ENCODE data around the gene MYL7. TPM values are rescaled to one million over a fixed set of nuclear protein-coding genes. Genes with fewer than 3 reads are reported as not detected.
"Not testable (repeated sequence)": the region's sequence is repeated elsewhere in the genome, so short reads cannot be mapped to it uniquely, and the experiment has no call there.

Gene MYL7
- total and polyA plus RNA-seq, 4 donors: 0.66 to 4.5 (median 2.2) TPM; not detected in 1

GRCh38 chr7:44184206-44184872 is 43.2 kb upstream of the MYL7 start:
- WGBS (ENCODE audit: insufficient coverage): 72% methylated on average over 9 of the region's 16 CpGs
- H3K36me3 ChIP-seq (ENCODE audit: control insufficient read depth, insufficient read depth, low read length): peaks cover 4% of the 10 kb centered on the region
- H3K27me3 ChIP-seq (ENCODE audit: control insufficient read depth, insufficient read depth, low read length): no peaks in the 10 kb centered on the region
- H3K4me3 ChIP-seq (ENCODE audit: low read depth, low read length): no peak overlapping the region
- peak in 1 of 6 donors; percentile 27 for DNase-seq (ENCODE audit: low read depth in 4 of 6, low spot score in 6 of 6)
- peaks cover 4% of the 10 kb centered on the region for H3K9me3 ChIP-seq (ENCODE audit: control insufficient read depth, insufficient read depth, low read length)
- H3K27ac ChIP-seq (ENCODE audit: low read depth, low read length): no peak overlapping the region
- H3K4me1 ChIP-seq (ENCODE audit: control insufficient read depth, insufficient read depth, low read length): peaks cover 21% of the 10 kb centered on the region

GRCh38 chr7:44183386-44183785 is 42.3 kb upstream of the MYL7 start:
- H3K4me1 ChIP-seq (ENCODE audit: control insufficient read depth, insufficient read depth, low read length): peaks cover 12% of the 10 kb centered on the region
- no peak overlapping the region for H3K4me3 ChIP-seq (ENCODE audit: low read depth, low read length)
- 21% methylated on average over 2 of the region's 2 CpGs for WGBS (ENCODE audit: insufficient coverage)
- H3K27ac ChIP-seq (ENCODE audit: low read depth, low read length): no peak overlapping the region
- no peaks in the 10 kb centered on the region for H3K27me3 ChIP-seq (ENCODE audit: control insufficient read depth, insufficient read depth, low read length)
- H3K36me3 ChIP-seq (ENCODE audit: control insufficient read depth, insufficient read depth, low read length): peaks cover 4% of the 10 kb centered on the region
- peaks cover 4% of the 10 kb centered on the region for H3K9me3 ChIP-seq (ENCODE audit: control insufficient read depth, insufficient read depth, low read length)
- no peak for DNase-seq (ENCODE audit: low read depth in 4 of 6, low spot score in 6 of 6)

- Histone ChIP-seq H3K4me1 (ENCODE audit: control insufficient read depth, insufficient read depth, low read length) (peaks cover 8% of the 10 kb centered on the region), H3K4me3 (ENCODE audit: low read depth, low read length) (no peak overlapping the region), H3K36me3 (ENCODE audit: control insufficient read depth, insufficient read depth, low read length) (peaks cover 4% of the 10 kb centered on the region), H3K27me3 (ENCODE audit: control insufficient read depth, insufficient read depth, low read length) (no peaks in the 10 kb centered on the region), H3K9me3 (ENCODE audit: control insufficient read depth, insufficient read depth, low read length) (peaks cover 4% of the 10 kb centered on the region), H3K27ac (ENCODE audit: low read depth, low read length) (no peak overlapping the region)
- WGBS (ENCODE audit: insufficient coverage): 86% methylated on average over 5 of the region's 5 CpGs
- DNase-seq (ENCODE audit: low read depth in 4 of 6, low spot score in 6 of 6): no peak
Measured at GRCh38 chr7:44182827-44183226, 41.7 kb upstream of the MYL7 start.

GRCh38 chr7:44180631-44181030 is 39.5 kb upstream of the MYL7 start:
- WGBS (ENCODE audit: insufficient coverage): 100% methylated on average over 1 of the region's 3 CpGs
- Histone ChIP-seq H3K4me1 (ENCODE audit: control insufficient read depth, insufficient read depth, low read length) (peaks cover 12% of the 10 kb centered on the region), H3K27ac (ENCODE audit: low read depth, low read length) (no peak overlapping the region), H3K4me3 (ENCODE audit: low read depth, low read length) (no peak overlapping the region), H3K27me3 (ENCODE audit: control insufficient read depth, insufficient read depth, low read length) (no peaks in the 10 kb centered on the region), H3K9me3 (ENCODE audit: control insufficient read depth, insufficient read depth, low read length) (peaks cover 4% of the 10 kb centered on the region), H3K36me3 (ENCODE audit: control insufficient read depth, insufficient read depth, low read length) (peaks cover 2% of the 10 kb centered on the region)
- DNase-seq (ENCODE audit: low read depth in 4 of 6, low spot score in 6 of 6): no peak

GRCh38 chr7:44177570-44178131 is 36.5 kb upstream of the MYL7 start:
- 42% methylated on average over 4 of the region's 4 CpGs for WGBS (ENCODE audit: insufficient coverage)
- no peaks in the 10 kb centered on the region for H3K27me3 ChIP-seq (ENCODE audit: control insufficient read depth, insufficient read depth, low read length)
- H3K4me1 ChIP-seq (ENCODE audit: control insufficient read depth, insufficient read depth, low read length): peaks cover 5% of the 10 kb centered on the region
- H3K36me3 ChIP-seq (ENCODE audit: control insufficient read depth, insufficient read depth, low read length): no peaks in the 10 kb centered on the region
- H3K9me3 ChIP-seq (ENCODE audit: control insufficient read depth, insufficient read depth, low read length): peaks cover under 1% of the 10 kb centered on the region
- H3K27ac ChIP-seq (ENCODE audit: low read depth, low read length): no peak overlapping the region
- peak in 1 of 6 donors; percentile 42 for DNase-seq (ENCODE audit: low read depth in 4 of 6, low spot score in 6 of 6)
- no peak overlapping the region for H3K4me3 ChIP-seq (ENCODE audit: low read depth, low read length)

- Histone ChIP-seq H3K27ac (ENCODE audit: low read depth, low read length) (no peak overlapping the region), H3K4me3 (ENCODE audit: low read depth, low read length) (no peak overlapping the region), H3K36me3 (ENCODE audit: control insufficient read depth, insufficient read depth, low read length) (no peaks in the 10 kb centered on the region), H3K27me3 (ENCODE audit: control insufficient read depth, insufficient read depth, low read length) (no peaks in the 10 kb centered on the region), H3K9me3 (ENCODE audit: control insufficient read depth, insufficient read depth, low read length) (no peaks in the 10 kb centered on the region), H3K4me1 (ENCODE audit: control insufficient read depth, insufficient read depth, low read length) (peaks cover 5% of the 10 kb centered on the region)
- no peak for DNase-seq (ENCODE audit: low read depth in 4 of 6, low spot score in 6 of 6)
- 59% methylated on average over 6 of the region's 7 CpGs for WGBS (ENCODE audit: insufficient coverage)
Measured at GRCh38 chr7:44176486-44176885, 35.4 kb upstream of the MYL7 start.

GRCh38 chr7:44175730-44176129 is 34.6 kb upstream of the MYL7 start:
- no peaks in the 10 kb centered on the region for H3K27me3 ChIP-seq (ENCODE audit: control insufficient read depth, insufficient read depth, low read length)

GRCh38 chr7:44174694-44174948 is 33.5 kb upstream of the MYL7 start:
- not testable (repeated sequence) for H3K9me3 ChIP-seq (ENCODE audit: control insufficient read depth, insufficient read depth, low read length); H3K4me3 ChIP-seq (ENCODE audit: low read depth, low read length); H3K27me3 ChIP-seq (ENCODE audit: control insufficient read depth, insufficient read depth, low read length); H3K4me1 ChIP-seq (ENCODE audit: control insufficient read depth, insufficient read depth, low read length); H3K36me3 ChIP-seq (ENCODE audit: control insufficient read depth, insufficient read depth, low read length); H3K27ac ChIP-seq (ENCODE audit: low read depth, low read length); DNase-seq (ENCODE audit: low read depth in 4 of 6, low spot score in 6 of 6)
- WGBS (ENCODE audit: insufficient coverage): 75% methylated on average over 1 of the region's 1 CpG

More at GRCh38 chr7:44175730-44176129, 34.6 kb upstream of the MYL7 start:
- H3K9me3 ChIP-seq (ENCODE audit: control insufficient read depth, insufficient read depth, low read length): no peaks in the 10 kb centered on the region
- DNase-seq (ENCODE audit: low read depth in 4 of 6, low spot score in 6 of 6): no peak
- WGBS (ENCODE audit: insufficient coverage): 94% methylated on average over 2 of the region's 3 CpGs
- H3K4me3 ChIP-seq (ENCODE audit: low read depth, low read length): no peak overlapping the region
- H3K36me3 ChIP-seq (ENCODE audit: control insufficient read depth, insufficient read depth, low read length): no peaks in the 10 kb centered on the region
- peaks cover 5% of the 10 kb centered on the region for H3K4me1 ChIP-seq (ENCODE audit: control insufficient read depth, insufficient read depth, low read length)
- no peak overlapping the region for H3K27ac ChIP-seq (ENCODE audit: low read depth, low read length)

- H3K9me3 ChIP-seq (ENCODE audit: control insufficient read depth, insufficient read depth, low read length): no peaks in the 10 kb centered on the region
- H3K36me3 ChIP-seq (ENCODE audit: control insufficient read depth, insufficient read depth, low read length): no peaks in the 10 kb centered on the region
- H3K4me1 ChIP-seq (ENCODE audit: control insufficient read depth, insufficient read depth, low read length): peaks cover 5% of the 10 kb centered on the region
- DNase-seq (ENCODE audit: low read depth in 4 of 6, low spot score in 6 of 6): no peak
- no peaks in the 10 kb centered on the region for H3K27me3 ChIP-seq (ENCODE audit: control insufficient read depth, insufficient read depth, low read length)
- H3K27ac ChIP-seq (ENCODE audit: low read depth, low read length): no peak overlapping the region
- no peak overlapping the region for H3K4me3 ChIP-seq (ENCODE audit: low read depth, low read length)
- 55% methylated on average over 3 of the region's 3 CpGs for WGBS (ENCODE audit: insufficient coverage)
Measured at GRCh38 chr7:44173911-44174693, 33.0 kb upstream of the MYL7 start.
